ENCODE measurements around the gene RGL2. TPM values are rescaled to one million over a fixed set of nuclear protein-coding genes. Genes with fewer than 3 reads are reported as not detected.
"Not testable (repeated sequence)": the region's sequence is repeated elsewhere in the genome, so short reads cannot be mapped to it uniquely, and the experiment has no call there.

RGL2 gene
- total and polyA plus RNA-seq, 2 experiments from 2014 or later = 18.5 to 23.3 TPM

DNA sequence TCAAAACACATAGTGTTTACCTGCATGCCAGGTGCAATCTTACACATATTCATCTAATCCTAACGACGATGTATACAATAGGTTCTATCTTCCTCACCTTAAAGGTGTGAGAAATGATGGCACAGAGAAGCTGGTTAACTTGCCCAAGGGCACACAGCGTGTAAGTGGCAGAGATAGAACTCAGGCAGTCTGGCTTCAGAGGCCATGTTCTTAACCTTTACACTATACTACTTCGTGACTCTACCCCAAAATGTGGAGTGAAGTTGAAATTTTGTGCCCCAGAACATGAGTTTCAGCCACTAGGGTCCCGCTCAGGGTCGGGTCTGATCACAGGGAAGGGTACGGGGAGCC lies 27.6 kb downstream of the RGL2 start:
- peaks cover 47% of the 10 kb centered on the region for H3K36me3 ChIP-seq (ENCODE audit: low read depth)
- peaks cover 72% of the 10 kb centered on the region for H3K79me2 ChIP-seq (ENCODE audit: insufficient read depth)
- H3K9me2 ChIP-seq (ENCODE audit: insufficient read depth) = no peaks in the 10 kb centered on the region
- no peak for TF ChIP-seq EZH2 (IDR thresholded peaks at IDR 0.05; ENCODE audit: insufficient read depth, poor library complexity, severe bottlenecking)
- no peak for TF ChIP-seq EZH2phosphoT487 (IDR thresholded peaks at IDR 0.05; ENCODE audit: insufficient read depth, low read depth)
- H3K9ac ChIP-seq = peak overlapping the region; percentile 88
- H3K27ac ChIP-seq = peak overlapping the region; percentile 81
- peak overlapping the region; percentile 87 for H3K4me2 ChIP-seq (ENCODE audit: unreplicated experiment)
- no peaks in the 10 kb centered on the region for H3K9me3 ChIP-seq (ENCODE audit: low read depth)
- peak; percentile 55 for DNase-seq
- no peaks in the 10 kb centered on the region for H3K27me3 ChIP-seq (replicated peaks; ENCODE audit: insufficient read depth)
- 3 to 4% methylated on average over 7 of the region's 7 CpGs for WGBS, 2 experiments (ENCODE audit: low coverage in 1 of 2, low lambda C conversion rate in 2 of 2, missing lambda C conversion rate in 2 of 2)
- H2AFZ ChIP-seq = peak overlapping the region; percentile 86
- peaks cover 41% of the 10 kb centered on the region for H3F3A ChIP-seq (ENCODE audit: insufficient read depth)
- H3K4me1 ChIP-seq (ENCODE audit: insufficient read depth) = peaks cover 33% of the 10 kb centered on the region
- H4K20me1 ChIP-seq (ENCODE audit: insufficient read depth) = peaks cover 4% of the 10 kb centered on the region; the same call in 1 of the 2 replicates
- in situ Hi-C loops (cut with MboI) = no loop called here
- peak overlapping the region; percentile 79 for H3K4me3 ChIP-seq

GRCh38 chr6:33264015-33264414 lies 34.7 kb downstream of the RGL2 start:
- H3K27me3 ChIP-seq (replicated peaks; ENCODE audit: insufficient read depth) = no peaks in the 10 kb centered on the region
- peaks cover 22% of the 10 kb centered on the region; the same call in 1 of the 2 replicates for H3K36me3 ChIP-seq (ENCODE audit: low read depth)
- no peaks in the 10 kb centered on the region for H3K9me2 ChIP-seq (ENCODE audit: insufficient read depth)
- peaks cover 27% of the 10 kb centered on the region; the same call in 1 of the 2 replicates for H3F3A ChIP-seq (ENCODE audit: insufficient read depth)
- peaks cover 6% of the 10 kb centered on the region; the same call in 1 of the 2 replicates for H3K79me2 ChIP-seq (ENCODE audit: insufficient read depth)
- no peak overlapping the region for H3K27ac ChIP-seq
- no peak overlapping the region for H3K9ac ChIP-seq
- H3K4me1 ChIP-seq (ENCODE audit: insufficient read depth) = peaks cover 17% of the 10 kb centered on the region
- no peaks in the 10 kb centered on the region for H4K20me1 ChIP-seq (ENCODE audit: insufficient read depth)
- no peak overlapping the region for H2AFZ ChIP-seq
- in situ Hi-C loops (cut with MboI) = no loop called here
- no peak overlapping the region for H3K4me3 ChIP-seq
- WGBS, 2 experiments (ENCODE audit: low coverage in 1 of 2, low lambda C conversion rate in 2 of 2, missing lambda C conversion rate in 2 of 2) = 93 to 94% methylated on average over 7 of the region's 7 CpGs
- DNase-seq = no peak
- no peaks in the 10 kb centered on the region for H3K9me3 ChIP-seq (ENCODE audit: low read depth)
- TF ChIP-seq EZH2 (IDR thresholded peaks at IDR 0.05; ENCODE audit: insufficient read depth, poor library complexity, severe bottlenecking) (no peak), EZH2phosphoT487 (IDR thresholded peaks at IDR 0.05; ENCODE audit: insufficient read depth, low read depth) (no peak)
- no peak overlapping the region for H3K4me2 ChIP-seq (ENCODE audit: unreplicated experiment)

DNA sequence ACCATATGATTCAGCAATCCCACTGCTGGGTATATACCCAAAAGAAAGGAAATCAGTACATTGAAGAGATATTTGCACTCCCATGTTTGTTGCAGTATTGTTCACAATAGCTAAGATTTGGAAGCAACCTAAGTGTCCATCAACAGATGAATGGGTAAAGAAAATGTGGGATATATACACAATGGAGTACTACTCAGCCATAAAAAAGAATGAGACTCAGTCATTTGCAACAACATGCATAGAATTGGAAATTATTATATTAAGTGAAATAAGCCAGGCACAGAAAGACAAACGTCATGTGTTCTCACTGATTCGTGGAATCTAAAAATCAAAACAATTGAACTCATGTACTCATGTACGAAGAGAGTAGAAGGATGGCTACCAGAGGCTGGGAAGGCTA lies 36.3 kb downstream of the RGL2 start:
- H3K79me2 ChIP-seq (ENCODE audit: insufficient read depth); H3K27me3 ChIP-seq (replicated peaks; ENCODE audit: insufficient read depth); in situ Hi-C loops (cut with MboI); H3K4me3 ChIP-seq; H3K9me3 ChIP-seq (ENCODE audit: low read depth); H3K9me2 ChIP-seq (ENCODE audit: insufficient read depth); H3K9ac ChIP-seq; H4K20me1 ChIP-seq (ENCODE audit: insufficient read depth); H3K4me2 ChIP-seq (ENCODE audit: unreplicated experiment); H2AFZ ChIP-seq; H3K27ac ChIP-seq; DNase-seq: not testable (repeated sequence)
- Histone ChIP-seq H3K4me1 (ENCODE audit: insufficient read depth) (peaks cover 17% of the 10 kb centered on the region), H3F3A (ENCODE audit: insufficient read depth) (peaks cover 28% of the 10 kb centered on the region; the same call in 1 of the 2 replicates), H3K36me3 (ENCODE audit: low read depth) (peaks cover 20% of the 10 kb centered on the region; the same call in 1 of the 2 replicates)
- 93 to 99% methylated on average over 3 of the region's 3 CpGs for WGBS, 2 experiments (ENCODE audit: low coverage in 1 of 2, low lambda C conversion rate in 2 of 2, missing lambda C conversion rate in 2 of 2)

DNA sequence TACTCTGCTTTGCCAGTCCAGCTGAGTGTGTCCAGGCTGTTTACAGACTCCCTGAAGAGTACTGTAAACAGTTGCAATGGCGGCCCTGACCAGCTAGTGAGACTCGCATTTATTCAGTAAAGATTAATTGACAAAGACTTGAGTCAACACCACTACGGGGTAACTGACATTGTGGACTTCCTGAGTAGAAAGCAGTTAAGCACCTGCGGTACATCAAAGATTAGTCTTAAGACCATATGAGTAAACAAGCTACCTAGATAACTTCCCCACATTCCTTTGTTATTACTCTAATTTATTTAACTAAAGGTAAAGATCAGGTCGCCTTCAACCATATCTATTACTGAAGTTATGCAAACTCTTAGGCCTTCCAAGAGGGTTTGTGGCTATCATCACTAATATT lies 39.7 kb downstream of the RGL2 start:
- Histone ChIP-seq H2AFZ (no peak overlapping the region), H3F3A (ENCODE audit: insufficient read depth) (peaks cover 28% of the 10 kb centered on the region; the same call in 1 of the 2 replicates), H3K27me3 (replicated peaks; ENCODE audit: insufficient read depth) (no peaks in the 10 kb centered on the region), H3K4me1 (ENCODE audit: insufficient read depth) (peaks cover 17% of the 10 kb centered on the region), H3K4me3 (no peak overlapping the region), H4K20me1 (ENCODE audit: insufficient read depth) (no peaks in the 10 kb centered on the region), H3K4me2 (ENCODE audit: unreplicated experiment) (no peak overlapping the region), H3K9me2 (ENCODE audit: insufficient read depth) (no peaks in the 10 kb centered on the region), H3K79me2 (ENCODE audit: insufficient read depth) (no peaks in the 10 kb centered on the region), H3K9me3 (ENCODE audit: low read depth) (no peaks in the 10 kb centered on the region), H3K9ac (no peak overlapping the region), H3K36me3 (ENCODE audit: low read depth) (peaks cover 16% of the 10 kb centered on the region; the same call in 1 of the 2 replicates), H3K27ac (no peak overlapping the region)
- 95 to 97% methylated on average over 5 of the region's 5 CpGs for WGBS, 2 experiments (ENCODE audit: low coverage in 1 of 2, low lambda C conversion rate in 2 of 2, missing lambda C conversion rate in 2 of 2)
- no peak for TF ChIP-seq EZH2 (IDR thresholded peaks at IDR 0.05; ENCODE audit: insufficient read depth, poor library complexity, severe bottlenecking)
- TF ChIP-seq EZH2phosphoT487 (IDR thresholded peaks at IDR 0.05; ENCODE audit: insufficient read depth, low read depth) = no peak
- in situ Hi-C loops (cut with MboI) = no loop called here
- no peak for DNase-seq

DNA sequence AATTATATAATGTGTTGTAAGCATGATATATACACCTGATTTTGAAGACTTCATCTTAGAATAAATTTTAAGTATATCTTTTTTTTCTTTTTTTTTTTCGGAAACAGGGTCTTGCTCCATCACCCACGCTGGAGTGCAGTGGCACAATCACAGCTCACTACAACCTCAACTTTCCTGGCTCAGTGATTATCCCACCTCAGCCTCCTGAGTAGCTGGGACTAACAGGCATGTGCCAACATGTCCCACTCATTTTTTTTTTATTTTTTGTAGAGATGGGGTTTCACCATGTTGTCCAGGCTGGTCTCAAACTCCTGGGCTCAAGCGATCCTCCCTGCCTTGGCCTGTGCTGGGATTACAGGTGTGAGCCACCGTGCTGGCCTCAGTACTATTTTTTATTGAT lies 44.2 kb downstream of the RGL2 start:
- Histone ChIP-seq H3K27me3 (replicated peaks; ENCODE audit: insufficient read depth) (no peaks in the 10 kb centered on the region), H3K9me3 (ENCODE audit: low read depth) (no peaks in the 10 kb centered on the region), H3K36me3 (ENCODE audit: low read depth) (peaks cover 7% of the 10 kb centered on the region; the same call in 1 of the 2 replicates), H3K4me3 (no peak overlapping the region), H4K20me1 (ENCODE audit: insufficient read depth) (no peaks in the 10 kb centered on the region), H3F3A (ENCODE audit: insufficient read depth) (peaks cover 41% of the 10 kb centered on the region), H3K9ac (no peak overlapping the region), H3K79me2 (ENCODE audit: insufficient read depth) (peaks cover 14% of the 10 kb centered on the region), H3K9me2 (ENCODE audit: insufficient read depth) (no peaks in the 10 kb centered on the region), H2AFZ (no peak overlapping the region), H3K4me2 (ENCODE audit: unreplicated experiment) (no peak overlapping the region), H3K4me1 (ENCODE audit: insufficient read depth) (peaks cover 37% of the 10 kb centered on the region), H3K27ac (no peak overlapping the region)
- TF ChIP-seq EZH2phosphoT487 (IDR thresholded peaks at IDR 0.05; ENCODE audit: insufficient read depth, low read depth) (no peak), EZH2 (IDR thresholded peaks at IDR 0.05; ENCODE audit: insufficient read depth, poor library complexity, severe bottlenecking) (no peak)
- 93 to 100% methylated on average over 4 of the region's 4 CpGs for WGBS, 2 experiments (ENCODE audit: low coverage in 1 of 2, low lambda C conversion rate in 2 of 2, missing lambda C conversion rate in 2 of 2)
- in situ Hi-C loops (cut with MboI) = no loop called here
- DNase-seq = no peak
